ENCODE measurements around the gene ELAVL2.
"Not testable (repeated sequence)": the region's sequence is repeated elsewhere in the genome, so short reads cannot be mapped to it uniquely, and the experiment has no call there.

ELAVL2 gene

GRCh38 chr9:23739753-23740152, 86.3 kb downstream of the ELAVL2 start:
- in situ Hi-C loops (cut with MboI; ENCODE audit: low sequenced_read_pairs), result no loop called here
- no peak overlapping the region for H3K4me3 ChIP-seq
- no peaks in the 10 kb centered on the region for H3K36me3 ChIP-seq (replicated peaks)
- no peaks in the 10 kb centered on the region for H3K9me3 ChIP-seq
- no peak for DNase-seq (ENCODE audit: low spot score in 2 of 2)
- no peaks in the 10 kb centered on the region for H3K27me3 ChIP-seq (ENCODE audit: low read depth)
- H3K4me1 ChIP-seq, result peaks cover 11% of the 10 kb centered on the region

GRCh38 chr9:23736293-23736692, 89.7 kb downstream of the ELAVL2 start:
- in situ Hi-C loops (cut with MboI; ENCODE audit: low sequenced_read_pairs), result no loop called here
- Histone ChIP-seq H3K36me3 (replicated peaks) (no peaks in the 10 kb centered on the region), H3K27me3 (ENCODE audit: low read depth) (no peaks in the 10 kb centered on the region), H3K4me1 (peaks cover 11% of the 10 kb centered on the region), H3K9me3 (no peaks in the 10 kb centered on the region), H3K4me3 (no peak overlapping the region)
- DNase-seq (ENCODE audit: low spot score in 2 of 2), result no peak

- DNase-seq (ENCODE audit: low spot score in 2 of 2), result no peak
- H3K27me3 ChIP-seq (ENCODE audit: low read depth), result no peaks in the 10 kb centered on the region
- no peak overlapping the region for H3K4me3 ChIP-seq
- H3K4me1 ChIP-seq, result peaks cover 5% of the 10 kb centered on the region
- no peaks in the 10 kb centered on the region for H3K9me3 ChIP-seq
- in situ Hi-C loops (cut with MboI; ENCODE audit: low sequenced_read_pairs), result no loop called here
- no peaks in the 10 kb centered on the region for H3K36me3 ChIP-seq (replicated peaks)
Measured at GRCh38 chr9:23733495-23734078, 92.5 kb downstream of the ELAVL2 start.

GRCh38 chr9:23731353-23731752, 94.7 kb downstream of the ELAVL2 start:
- no peak overlapping the region for H3K4me3 ChIP-seq
- DNase-seq (ENCODE audit: low spot score in 2 of 2), result no peak
- no peaks in the 10 kb centered on the region for H3K27me3 ChIP-seq (ENCODE audit: low read depth)
- no peaks in the 10 kb centered on the region for H3K9me3 ChIP-seq
- in situ Hi-C loops (cut with MboI; ENCODE audit: low sequenced_read_pairs), result no loop called here
- peaks cover 5% of the 10 kb centered on the region for H3K4me1 ChIP-seq
- no peaks in the 10 kb centered on the region for H3K36me3 ChIP-seq (replicated peaks)

- H3K4me3 ChIP-seq, result no peak overlapping the region
- DNase-seq (ENCODE audit: low spot score in 2 of 2), result no peak
- in situ Hi-C loops (cut with MboI; ENCODE audit: low sequenced_read_pairs), result no loop called here
- H3K36me3 ChIP-seq (replicated peaks), result no peaks in the 10 kb centered on the region
- peaks cover 8% of the 10 kb centered on the region for H3K4me1 ChIP-seq
- H3K27me3 ChIP-seq (ENCODE audit: low read depth), result no peaks in the 10 kb centered on the region
- no peaks in the 10 kb centered on the region for H3K9me3 ChIP-seq
Measured at GRCh38 chr9:23730364-23730763, 95.7 kb downstream of the ELAVL2 start.

- Histone ChIP-seq H3K27me3 (ENCODE audit: low read depth) (no peaks in the 10 kb centered on the region), H3K9me3 (no peaks in the 10 kb centered on the region), H3K4me1 (peaks cover 16% of the 10 kb centered on the region), H3K36me3 (replicated peaks) (no peaks in the 10 kb centered on the region), H3K4me3 (no peak overlapping the region)
- in situ Hi-C loops (cut with MboI; ENCODE audit: low sequenced_read_pairs), result no loop called here
- DNase-seq (ENCODE audit: low spot score in 2 of 2), result no peak
Measured at GRCh38 chr9:23728736-23729135, 97.3 kb downstream of the ELAVL2 start.

GRCh38 chr9:23725279-23725946, 100.6 kb downstream of the ELAVL2 start:
- in situ Hi-C loops (cut with MboI; ENCODE audit: low sequenced_read_pairs), result no loop called here
- no peaks in the 10 kb centered on the region for H3K9me3 ChIP-seq
- H3K36me3 ChIP-seq (replicated peaks), result no peaks in the 10 kb centered on the region
- H3K4me1 ChIP-seq, result peaks cover 15% of the 10 kb centered on the region
- peak; percentile 32 to 83 for DNase-seq (ENCODE audit: low spot score in 2 of 2)
- H3K27me3 ChIP-seq (ENCODE audit: low read depth), result no peaks in the 10 kb centered on the region
- H3K4me3 ChIP-seq, result no peak overlapping the region

- no peak overlapping the region for H3K4me3 ChIP-seq
- in situ Hi-C loops (cut with MboI; ENCODE audit: low sequenced_read_pairs), result no loop called here
- H3K9me3 ChIP-seq, result no peaks in the 10 kb centered on the region
- no peaks in the 10 kb centered on the region for H3K27me3 ChIP-seq (ENCODE audit: low read depth)
- DNase-seq (ENCODE audit: low spot score in 2 of 2), result no peak
- peaks cover 14% of the 10 kb centered on the region for H3K4me1 ChIP-seq
- no peaks in the 10 kb centered on the region for H3K36me3 ChIP-seq (replicated peaks)
Measured at GRCh38 chr9:23723672-23724071, 102.4 kb downstream of the ELAVL2 start.

- H3K4me3 ChIP-seq; in situ Hi-C loops (cut with MboI; ENCODE audit: low sequenced_read_pairs); H3K9me3 ChIP-seq; H3K27me3 ChIP-seq (ENCODE audit: low read depth); H3K36me3 ChIP-seq (replicated peaks); DNase-seq (ENCODE audit: low spot score in 2 of 2): not testable (repeated sequence)
- H3K4me1 ChIP-seq, result peaks cover 14% of the 10 kb centered on the region
Measured at GRCh38 chr9:23723048-23723447, 103.0 kb downstream of the ELAVL2 start.

GRCh38 chr9:23721466-23721865, 104.6 kb downstream of the ELAVL2 start:
- no peaks in the 10 kb centered on the region for H3K27me3 ChIP-seq (ENCODE audit: low read depth)
- no peaks in the 10 kb centered on the region for H3K9me3 ChIP-seq
- in situ Hi-C loops (cut with MboI; ENCODE audit: low sequenced_read_pairs), result no loop called here
- DNase-seq (ENCODE audit: low spot score in 2 of 2), result no peak
- H3K36me3 ChIP-seq (replicated peaks), result no peaks in the 10 kb centered on the region
- H3K4me1 ChIP-seq, result peaks cover 14% of the 10 kb centered on the region
- H3K4me3 ChIP-seq, result no peak overlapping the region

- Histone ChIP-seq H3K4me3 (no peak overlapping the region), H3K9me3 (no peaks in the 10 kb centered on the region), H3K36me3 (replicated peaks) (no peaks in the 10 kb centered on the region), H3K27me3 (ENCODE audit: low read depth) (no peaks in the 10 kb centered on the region), H3K4me1 (peaks cover 3% of the 10 kb centered on the region; the same call in 1 of the 2 replicates)
- no peak for DNase-seq (ENCODE audit: low spot score in 2 of 2)
- in situ Hi-C loops (cut with MboI; ENCODE audit: low sequenced_read_pairs), result no loop called here
Measured at GRCh38 chr9:23717505-23717904, 108.5 kb downstream of the ELAVL2 start.

GRCh38 chr9:23707249-23707648, 118.8 kb downstream of the ELAVL2 start:
- no peak overlapping the region for H3K4me3 ChIP-seq
- no peaks in the 10 kb centered on the region for H3K9me3 ChIP-seq
- no peaks in the 10 kb centered on the region for H3K4me1 ChIP-seq
- in situ Hi-C loops (cut with MboI; ENCODE audit: low sequenced_read_pairs), result no loop called here
- DNase-seq (ENCODE audit: low spot score in 2 of 2), result no peak
- H3K27me3 ChIP-seq (ENCODE audit: low read depth), result no peaks in the 10 kb centered on the region
- no peaks in the 10 kb centered on the region for H3K36me3 ChIP-seq (replicated peaks)

GRCh38 chr9:23702311-23702922, 123.6 kb downstream of the ELAVL2 start:
- Histone ChIP-seq H3K4me3 (no peak overlapping the region), H3K36me3 (replicated peaks) (no peaks in the 10 kb centered on the region; the same call in 1 of the 2 replicates), H3K9me3 (no peaks in the 10 kb centered on the region), H3K4me1 (no peaks in the 10 kb centered on the region), H3K27me3 (ENCODE audit: low read depth) (no peaks in the 10 kb centered on the region)
- no peak for DNase-seq (ENCODE audit: low spot score in 2 of 2)
- in situ Hi-C loops (cut with MboI; ENCODE audit: low sequenced_read_pairs), result no loop called here

- Histone ChIP-seq H3K27me3 (ENCODE audit: low read depth) (no peaks in the 10 kb centered on the region), H3K9me3 (no peaks in the 10 kb centered on the region), H3K4me3 (no peak overlapping the region), H3K36me3 (replicated peaks) (no peaks in the 10 kb centered on the region; the same call in 1 of the 2 replicates), H3K4me1 (no peaks in the 10 kb centered on the region)
- in situ Hi-C loops (cut with MboI; ENCODE audit: low sequenced_read_pairs), result no loop called here
- DNase-seq (ENCODE audit: low spot score in 2 of 2), result no peak
Measured at GRCh38 chr9:23701291-23701690, 124.7 kb downstream of the ELAVL2 start.
